ENCODE data around the gene FUZ.

The FUZ gene

GRCh38 chr19:49803529-49803856 is 9.6 kb downstream of the FUZ start:
- no peak for DNase-seq

- DNase-seq: no peak
Observed at GRCh38 chr19:49802836-49803528, 10.1 kb downstream of the FUZ start.

- no peak for DNase-seq
Observed at GRCh38 chr19:49801966-49802661, 11.0 kb downstream of the FUZ start.

- no peak for DNase-seq
Observed at GRCh38 chr19:49801401-49801888, 11.6 kb downstream of the FUZ start.

- DNase-seq: no peak
Observed at GRCh38 chr19:49800771-49801170, 12.3 kb downstream of the FUZ start.

GRCh38 chr19:49799798-49800376 is 13.2 kb downstream of the FUZ start:
- DNase-seq: no peak

- no peak for DNase-seq
Observed at GRCh38 chr19:49799271-49799797, 13.8 kb downstream of the FUZ start.

GRCh38 chr19:49798574-49798973 is 14.5 kb downstream of the FUZ start:
- no peak for DNase-seq

- no peak for DNase-seq
Observed at GRCh38 chr19:49795615-49796014, 17.5 kb downstream of the FUZ start.

GRCh38 chr19:49793561-49793840 is 19.6 kb downstream of the FUZ start:
- DNase-seq: peak in 1 of 2 donors; percentile 9

GRCh38 chr19:49792829-49793560 is 20.1 kb downstream of the FUZ start:
- no peak for DNase-seq

GRCh38 chr19:49791776-49792445 is 21.2 kb downstream of the FUZ start:
- DNase-seq: no peak

GRCh38 chr19:49790866-49791265 is 22.2 kb downstream of the FUZ start:
- no peak for DNase-seq

GRCh38 chr19:49788857-49789256 is 24.2 kb downstream of the FUZ start:
- no peak for DNase-seq

GRCh38 chr19:49787746-49788145 is 25.3 kb downstream of the FUZ start:
- DNase-seq: no peak

GRCh38 chr19:49786376-49786820 is 26.7 kb downstream of the FUZ start:
- DNase-seq: no peak

GRCh38 chr19:49782515-49782914 is 30.6 kb downstream of the FUZ start:
- no peak for DNase-seq

- no peak for DNase-seq
Observed at GRCh38 chr19:49781394-49781793, 31.7 kb downstream of the FUZ start.

- no peak for DNase-seq
Observed at GRCh38 chr19:49780861-49781260, 32.2 kb downstream of the FUZ start.

GRCh38 chr19:49779731-49780555 is 33.1 kb downstream of the FUZ start:
- DNase-seq: peak; percentile 42 to 70

GRCh38 chr19:49776371-49776764 is 36.7 kb downstream of the FUZ start:
- no peak for DNase-seq

Data from inflammatory macrophage treated with lipopolysaccharide for 1 hour (primary cell).